Spleen (tissue), 11 donors: ENCODE results near the gene CXCL16. TPM values are rescaled to one million over a fixed set of nuclear protein-coding genes. Genes with fewer than 3 reads are reported as not detected.
A peak's percentile ranks its signal among the peaks of the same experiment; 100 is the strongest.

Experiments used
- DNase-seq: peaks from one replicate; pipeline ENCODE4 v3.0.0-alpha.2; 2020
- H3K27ac ChIP-seq, 8 donors: fragments of 200-600 bp; sonication (generic) in 7 of 8; 1 replicate in 4 of 8; 2 replicates in 4 of 8; pipeline versions ENCODE4 v1.5.0 to v1.8.0; 2016 to 2021; ENCODE audit warnings: inconsistent platforms in 4 of 8, mild to moderate bottlenecking in 4 of 8, moderate library complexity in 1 of 8
- H3K27me3 ChIP-seq, 7 donors: fragments of 200-600 bp; sonication (generic) in 6 of 7; replicated peaks in 1 of 7; 1 replicate in 4 of 7; 2 replicates in 3 of 7; pipeline versions ENCODE4 v1.5.0 to v1.8.0; 2016 to 2021; ENCODE audit warnings: inconsistent platforms in 3 of 7, mild to moderate bottlenecking in 1 of 7
- H3K36me3 ChIP-seq, 6 donors: fragments of 200-600 bp; sonication (generic) in 5 of 6; 1 replicate in 4 of 6; 2 replicates in 2 of 6; pipeline versions ENCODE4 v1.5.0 to v1.8.0; 2016 to 2021; ENCODE audit warnings: inconsistent platforms in 2 of 6
- H3K4me1 ChIP-seq, 6 donors: fragments of 200-600 bp; sonication (generic) in 5 of 6; 1 replicate in 3 of 6; 2 replicates in 3 of 6; pipeline versions ENCODE4 v1.5.0 to v1.8.0; 2016 to 2021; ENCODE audit warnings: inconsistent platforms in 3 of 6
- H3K4me3 ChIP-seq, 8 donors: fragments of 200-600 bp; sonication (generic) in 7 of 8; 1 replicate in 4 of 8; 2 replicates in 4 of 8; pipeline versions ENCODE4 v1.5.0 to v1.8.0; 2016 to 2021; ENCODE audit warnings: inconsistent platforms in 4 of 8, mild to moderate bottlenecking in 4 of 8, moderate library complexity in 2 of 8
- H3K9me3 ChIP-seq, 8 donors: fragments of 200-600 bp; sonication (generic) in 7 of 8; 1 replicate in 4 of 8; 2 replicates in 4 of 8; pipeline versions ENCODE4 v1.5.0 to v1.8.0; 2016 to 2021; ENCODE audit warnings: inconsistent platforms in 4 of 8
- CTCF ChIP-seq, 11 experiments: fragments of 200-600 bp in 7 of 11; fragments of 450-650 bp in 4 of 11; sonication (generic) in 4 of 11; IDR thresholded peaks in 8 of 11; conservative IDR thresholded peaks in 3 of 11; 1 replicate in 7 of 11; 2 replicates in 4 of 11; pipeline versions ENCODE4 v1.4.0 to v1.8.0; 2016 to 2021; ENCODE audit warnings: antibody characterized with exemption in 11 of 11, inconsistent platforms in 4 of 11, mild to moderate bottlenecking in 1 of 11
- POLR2A ChIP-seq, 3 donors: fragments of 450-650 bp; IDR thresholded peaks; one replicate each; pipeline ENCODE4 v1.5.1; 2017; ENCODE audit warnings: antibody characterized with exemption in 3 of 3, mild to moderate bottlenecking in 1 of 3
- POLR2AphosphoS5 ChIP-seq, 3 donors: sonication (generic); formaldehyde crosslinking; IDR thresholded peaks; one replicate each; pipeline ENCODE4 v1.5.1; 2017; ENCODE audit warnings: antibody characterized with exemption in 3 of 3
- WGBS, 5 donors: extraction: QIAGEN DNeasy Blood & Tissue Kit in 3 of 5; methylation state at CpG; one replicate each; pipeline versions ENCODE4 v1.1.5 to v1.1.7; 2013 to 2018; 5-methylcytosine and 5-hydroxymethylcytosine counted together
- intact Hi-C: fragments of 100-400 bp; cut with DNase I; formaldehyde crosslinking; loops from one replicate; pipeline ENCODE4 v1.15.0; 2023; ENCODE audit warnings: low total_unique reads
- polyA plus RNA-seq, 3 donors: library from polyadenylated mRNA; stranded (reverse); fragments of 200-250 nt; gene quantifications; one replicate each; pipeline ENCODE4 v1.2.1, GENCODE V29; 2013
- total RNA-seq, 7 donors: library from RNA; depleted of rRNA in 3 of 7; stranded (reverse); fragments of >200 nt in 3 of 7; fragmentation: NEBNext Ultra II Directional in 4 of 7; extraction: Animal tissue kit (Norgen Biotek cat#: 25700) in 4 of 7; gene quantifications; one replicate each; pipeline versions ENCODE4 v1.1.0 to v1.2.1, GENCODE V29; 2016 to 2021
- donor health status: healthy with polysubstance abuse.
- donor health status: DM: no; HTN: no; CAD: no; lungs with moderate emphysema.
- donor health status: DM: no; HTN: no; CAD: no.
- donor health status: Bipolar disorder and iron deficiency.
- donor health status: healthy.
- donor health status: DM: no; HTN: no; CAD: no.
- donor health status: DM: yes; HTN: yes; CAD: no.

CXCL16 gene
- total and polyA plus RNA-seq, 10 donors, result 11.5 to 104 (median 58.7) TPM

GRCh38 chr17:4771519-4772234 is 31.9 kb upstream of the CXCL16 start, which contains the start of gene TM4SF5:
TSS of gene TM4SF5 (plus strand) at chr17:4771886. CDS start at chr17:4771923, 37 bp downstream.
- intact Hi-C loops, result no loop called here
- Histone ChIP-seq H3K27me3 (peaks cover 0 to 4% (median 0%) of the 10 kb centered on the region in 7 donors), H3K36me3 (no peaks in the 10 kb centered on the region), H3K27ac (peak within 1 kb of the TSS in 3 of 8 donors; percentile 13 to 40 (median 36)), H3K9me3 (no peaks in the 10 kb centered on the region), H3K4me1 (peaks cover 0 to 14% (median 5%) of the 10 kb centered on the region in 6 donors), H3K4me3 (no peak within 1 kb of the TSS)
- no peak for DNase-seq
- no peak for TF ChIP-seq CTCF (IDR thresholded peaks at IDR 0.05 in 8 of 11, conservative IDR thresholded peaks at IDR 0.05 in 3 of 11)
- no peak for TF ChIP-seq POLR2AphosphoS5 (IDR thresholded peaks at IDR 0.05)
- TF ChIP-seq POLR2A (IDR thresholded peaks at IDR 0.05), result no peak
- WGBS, 5 donors, result 55 to 64% (median 63%) methylated on average over 13 of the region's 13 CpGs

- 91 to 98% (median 97%) methylated on average over 2 of the region's 2 CpGs for WGBS, 5 donors
Measured at GRCh38 chr17:4769628-4770027, 29.9 kb upstream of the CXCL16 start.

GRCh38 chr17:4768298-4768697 is 28.6 kb upstream of the CXCL16 start:
- Histone ChIP-seq H3K27me3 (peaks cover 0 to 4% (median 0%) of the 10 kb centered on the region in 7 donors), H3K4me1 (peaks cover 0 to 37% (median 9%) of the 10 kb centered on the region in 6 donors), H3K4me3 (no peak overlapping the region), H3K9me3 (no peaks in the 10 kb centered on the region), H3K27ac (peak overlapping the region in 3 of 8 donors; percentile 52 to 87 (median 62)), H3K36me3 (no peaks in the 10 kb centered on the region)
- TF ChIP-seq POLR2A (IDR thresholded peaks at IDR 0.05), result no peak
- peak in 1 of 3 donors; percentile 45 for TF ChIP-seq POLR2AphosphoS5 (IDR thresholded peaks at IDR 0.05)
- no peak for DNase-seq
- intact Hi-C loops, result no loop called here
- WGBS, 5 donors, result 74 to 86% (median 79%) methylated on average over 6 of the region's 6 CpGs

More at GRCh38 chr17:4769628-4770027, 29.9 kb upstream of the CXCL16 start:
- no peak overlapping the region for H3K27ac ChIP-seq
- peaks cover 0 to 30% (median 7%) of the 10 kb centered on the region in 6 donors for H3K4me1 ChIP-seq
- TF ChIP-seq POLR2AphosphoS5 (IDR thresholded peaks at IDR 0.05) (no peak), CTCF (IDR thresholded peaks at IDR 0.05 in 8 of 11, conservative IDR thresholded peaks at IDR 0.05 in 3 of 11) (no peak), POLR2A (IDR thresholded peaks at IDR 0.05) (no peak)
- no peak overlapping the region for H3K4me3 ChIP-seq
- peaks cover 0 to 4% (median 0%) of the 10 kb centered on the region in 7 donors for H3K27me3 ChIP-seq
- intact Hi-C loops, result no loop called here
- DNase-seq, result no peak
- H3K9me3 ChIP-seq, result no peaks in the 10 kb centered on the region
- H3K36me3 ChIP-seq, result no peaks in the 10 kb centered on the region

GRCh38 chr17:4766723-4767122 is 27.0 kb upstream of the CXCL16 start:
- Histone ChIP-seq H3K36me3 (no peaks in the 10 kb centered on the region), H3K27me3 (no peaks in the 10 kb centered on the region), H3K4me3 (no peak overlapping the region), H3K4me1 (peaks cover 0 to 35% (median 9%) of the 10 kb centered on the region in 6 donors), H3K27ac (peak overlapping the region in 6 of 8 donors; percentile 73 to 87 (median 82)), H3K9me3 (no peaks in the 10 kb centered on the region)
- intact Hi-C loops, result no loop called here
- TF ChIP-seq POLR2AphosphoS5 (IDR thresholded peaks at IDR 0.05), result no peak
- WGBS, 5 donors, result 70 to 76% (median 73%) methylated on average over 9 of the region's 9 CpGs
- DNase-seq, result no peak

- intact Hi-C loops, result no loop called here
- TF ChIP-seq POLR2AphosphoS5 (IDR thresholded peaks at IDR 0.05) (peak in 1 of 3 donors; percentile 43), CTCF (IDR thresholded peaks at IDR 0.05 in 8 of 11, conservative IDR thresholded peaks at IDR 0.05 in 3 of 11) (no peak)
- Histone ChIP-seq H3K27ac (peak overlapping the region in 7 of 8 donors; percentile 41 to 87 (median 77)), H3K4me1 (peaks cover 0 to 30% (median 7%) of the 10 kb centered on the region in 6 donors), H3K27me3 (no peaks in the 10 kb centered on the region), H3K9me3 (no peaks in the 10 kb centered on the region), H3K36me3 (no peaks in the 10 kb centered on the region), H3K4me3 (no peak overlapping the region)
- 46 to 66% (median 55%) methylated on average over 3 of the region's 3 CpGs for WGBS, 5 donors
- DNase-seq, result no peak
Measured at GRCh38 chr17:4766201-4766600, 26.5 kb upstream of the CXCL16 start.
